Psoas muscle (tissue), 8 donors: ENCODE data around the gene ARHGAP35. TPM values are rescaled to one million over a fixed set of nuclear protein-coding genes. Genes with fewer than 3 reads are reported as not detected.
A peak's percentile ranks its signal among the peaks of the same experiment; 100 is the strongest.

Source experiments
- ATAC-seq, 4 donors: fragments of 200-7000 bp; cut with Tn5 transposase; one replicate each; pipeline ENCODE4 v1.9.1; 2020; ENCODE audit warnings: moderate library complexity in 3 of 4, mild to moderate bottlenecking in 2 of 4
- DNase-seq, 2 donors: peaks; one replicate each; pipeline ENCODE4 v3.0.0-alpha.2; 2020
- H3K27ac ChIP-seq: fragments of 200-600 bp; one replicate; pipeline ENCODE4 v1.8.0; 2022
- H3K27me3 ChIP-seq, 3 donors: fragments of 200-600 bp in 1 of 3; one replicate each; pipeline versions ENCODE4 v1.6.1 to v1.8.0; 2013 to 2022; ENCODE audit warnings: low read length in 2 of 3, mild to moderate bottlenecking in 2 of 3, moderate library complexity in 1 of 3; ENCODE audit not compliant: insufficient read depth in 3 of 3
- H3K36me3 ChIP-seq, 2 donors: fragments of 200-600 bp in 1 of 2; one replicate each; pipeline versions ENCODE4 v1.6.1 to v1.8.0; 2013 to 2022; ENCODE audit warnings: low read depth in 1 of 2, mild to moderate bottlenecking in 1 of 2, moderate library complexity in 1 of 2; ENCODE audit not compliant: insufficient read depth in 1 of 2
- H3K4me1 ChIP-seq: fragments of 200-600 bp; one replicate; pipeline ENCODE4 v1.8.0; 2022
- H3K4me3 ChIP-seq: fragments of 200-600 bp; one replicate; pipeline ENCODE4 v1.8.0; 2022; ENCODE audit warnings: mild to moderate bottlenecking
- H3K9me3 ChIP-seq: fragments of 200-600 bp; one replicate; pipeline ENCODE4 v1.8.0; 2022
- WGBS, 3 donors: extraction: QIAGEN DNeasy Blood & Tissue Kit; methylation state at CpG; one replicate each; pipeline versions ENCODE4 v1.1.6 to v1.1.7; 2013; 5-methylcytosine and 5-hydroxymethylcytosine counted together
- intact Hi-C, 2 donors: fragments of 100-400 bp; cut with DNase I; formaldehyde crosslinking; loops; one replicate each; pipeline versions ENCODE4 v1.11.0 to v1.14.2; 2022
- polyA plus RNA-seq, 3 donors: library from polyadenylated mRNA; stranded (reverse); fragments of 200-250 nt; gene quantifications; one replicate each; pipeline ENCODE4 v1.2.3, GENCODE V29; 2013
- total RNA-seq, 4 donors: library from RNA; stranded (reverse); fragmentation: NEBNext Ultra II Directional in 2 of 4; extraction: Animal tissue kit (Norgen Biotek cat#: 25700) in 2 of 4; gene quantifications; one replicate each; pipeline versions ENCODE4 v1.2.1 to v1.2.4, GENCODE V29; 2021 to 2023
- TF ChIP-seq, protein P1 (sequence below): fragments of 200-600 bp; IDR thresholded peaks from one replicate; pipeline ENCODE4 v1.8.0; 2022; ENCODE audit warnings: antibody characterized with exemption
- donor health status: healthy with polysubstance abuse.
- donor health status: DM: no; HTN: no; CAD: no; lungs with moderate emphysema.
- donor health status: Bipolar disorder and iron deficiency.
- donor health status: healthy.
- donor health status: DM: yes; HTN: yes; CAD: no.
- donor health status: DM: no; HTN: no; CAD: no.
- donor health status: DM: no; HTN: no; CAD: no.
- donor health status: DM: yes; HTN: yes; CAD: no.

Gene ARHGAP35
- total and polyA plus RNA-seq, 7 donors, result 10.0 to 50.6 (median 31.1) TPM

DNA sequence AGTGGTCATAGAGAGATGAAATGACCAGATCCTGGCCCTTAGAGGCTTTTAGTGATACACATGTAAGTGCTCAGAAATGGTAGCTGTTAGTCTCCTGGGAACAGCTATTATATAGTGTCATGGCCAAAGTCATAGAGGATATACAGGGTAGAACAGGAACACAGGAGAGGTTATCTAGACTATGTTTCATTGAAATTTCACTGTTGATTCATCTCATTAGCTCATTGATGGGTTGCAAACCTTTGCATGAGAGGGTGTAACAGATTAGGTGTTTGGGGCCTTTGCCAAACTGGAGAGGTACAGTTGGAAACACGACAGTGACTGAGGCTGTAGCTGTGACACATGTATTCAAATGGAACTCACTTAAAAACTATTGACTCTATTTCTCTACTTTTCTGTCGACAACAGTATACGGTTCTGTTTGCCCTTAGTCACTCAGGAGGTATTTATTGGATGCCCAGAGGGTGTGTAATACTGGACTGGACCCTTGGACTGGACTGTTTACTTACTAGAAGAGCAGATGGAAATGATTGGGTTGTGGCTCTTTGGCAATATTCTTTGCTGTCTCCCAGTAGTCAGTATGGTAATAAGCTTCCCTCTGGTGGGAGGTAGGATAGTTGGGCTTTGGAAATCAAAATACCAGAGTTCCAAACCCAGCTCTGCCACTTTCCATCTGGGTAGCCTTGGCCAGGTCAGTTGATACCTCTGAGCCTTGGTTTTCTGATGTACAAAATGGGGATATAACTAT, 29.8 kb downstream of the ARHGAP35 start:
- TF ChIP-seq, protein P1, sequence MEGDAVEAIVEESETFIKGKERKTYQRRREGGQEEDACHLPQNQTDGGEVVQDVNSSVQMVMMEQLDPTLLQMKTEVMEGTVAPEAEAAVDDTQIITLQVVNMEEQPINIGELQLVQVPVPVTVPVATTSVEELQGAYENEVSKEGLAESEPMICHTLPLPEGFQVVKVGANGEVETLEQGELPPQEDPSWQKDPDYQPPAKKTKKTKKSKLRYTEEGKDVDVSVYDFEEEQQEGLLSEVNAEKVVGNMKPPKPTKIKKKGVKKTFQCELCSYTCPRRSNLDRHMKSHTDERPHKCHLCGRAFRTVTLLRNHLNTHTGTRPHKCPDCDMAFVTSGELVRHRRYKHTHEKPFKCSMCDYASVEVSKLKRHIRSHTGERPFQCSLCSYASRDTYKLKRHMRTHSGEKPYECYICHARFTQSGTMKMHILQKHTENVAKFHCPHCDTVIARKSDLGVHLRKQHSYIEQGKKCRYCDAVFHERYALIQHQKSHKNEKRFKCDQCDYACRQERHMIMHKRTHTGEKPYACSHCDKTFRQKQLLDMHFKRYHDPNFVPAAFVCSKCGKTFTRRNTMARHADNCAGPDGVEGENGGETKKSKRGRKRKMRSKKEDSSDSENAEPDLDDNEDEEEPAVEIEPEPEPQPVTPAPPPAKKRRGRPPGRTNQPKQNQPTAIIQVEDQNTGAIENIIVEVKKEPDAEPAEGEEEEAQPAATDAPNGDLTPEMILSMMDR, result no peak
- no peak for DNase-seq
- Histone ChIP-seq H3K4me1 (peaks cover 33% of the 10 kb centered on the region), H3K36me3 (no peaks in the 10 kb centered on the region), H3K9me3 (no peaks in the 10 kb centered on the region), H3K27me3 (no peaks in the 10 kb centered on the region), H3K27ac (no peak overlapping the region), H3K4me3 (no peak overlapping the region)
- WGBS, 3 donors, result 22 to 51% (median 30%) methylated on average over 3 of the region's 3 CpGs
- peak in 2 of 4 donors; percentile 62 to 63 for ATAC-seq
- intact Hi-C loops, result no loop called here

DNA sequence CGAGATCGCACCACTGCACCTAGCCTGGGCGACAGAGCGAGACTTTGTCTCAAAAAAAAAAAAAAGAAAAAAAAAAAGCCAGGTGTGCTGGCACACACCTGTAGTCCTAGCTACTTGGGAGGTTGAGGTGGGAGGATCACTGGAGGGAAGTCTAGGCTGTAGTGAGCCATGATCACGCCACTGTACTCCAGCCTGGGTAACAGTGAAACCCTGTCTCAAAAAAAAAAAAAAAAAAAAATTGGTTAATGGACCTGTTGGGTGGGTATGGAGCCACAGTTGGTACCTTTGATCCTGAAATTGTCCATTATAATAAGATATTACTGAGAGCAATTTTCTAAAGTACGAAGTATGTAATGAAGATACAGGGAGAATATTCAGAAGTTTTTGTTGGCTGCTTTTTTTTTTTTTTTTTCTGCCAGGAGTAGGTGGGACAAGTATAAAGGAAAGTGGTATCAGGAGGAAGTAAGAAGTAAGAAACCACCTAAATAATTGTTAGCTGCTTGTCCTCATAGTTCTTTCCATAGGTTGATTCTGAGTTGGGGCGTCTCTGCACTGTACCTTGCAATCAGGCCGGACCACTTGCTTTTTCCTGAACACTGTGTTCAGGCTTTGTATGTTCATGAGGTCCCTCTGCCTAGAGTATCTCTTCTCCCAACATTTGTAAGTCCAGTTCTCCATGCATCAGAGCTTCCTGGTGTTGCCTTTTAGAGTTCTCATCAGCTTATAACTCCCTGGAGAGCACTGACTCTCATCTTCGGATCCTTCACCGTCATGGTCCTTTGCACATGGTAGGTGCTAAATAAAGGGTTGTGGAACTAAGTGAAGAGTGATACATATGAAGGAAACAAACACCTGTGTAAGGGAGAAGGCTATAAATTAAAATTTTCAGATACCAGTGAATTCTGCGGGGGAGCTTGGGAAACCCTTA, 31.7 kb downstream of the ARHGAP35 start:
- ATAC-seq, result no peak
- Histone ChIP-seq H3K9me3 (no peaks in the 10 kb centered on the region), H3K36me3 (no peaks in the 10 kb centered on the region), H3K4me1 (peaks cover 36% of the 10 kb centered on the region), H3K27me3 (no peaks in the 10 kb centered on the region), H3K27ac (no peak overlapping the region), H3K4me3 (no peak overlapping the region)
- WGBS, 3 donors, result 86 to 93% (median 91%) methylated on average over 11 of the region's 11 CpGs
- TF ChIP-seq, protein P1, result no peak
- DNase-seq, result no peak
- intact Hi-C loops, result no loop called here

GRCh38 chr19:46896076-46896794, 35.4 kb downstream of the ARHGAP35 start:
- intact Hi-C loops, result no loop called here
- Histone ChIP-seq H3K36me3 (no peaks in the 10 kb centered on the region), H3K9me3 (no peaks in the 10 kb centered on the region), H3K4me1 (peaks cover 35% of the 10 kb centered on the region), H3K4me3 (no peak overlapping the region), H3K27ac (no peak overlapping the region), H3K27me3 (no peaks in the 10 kb centered on the region)
- TF ChIP-seq, protein P1, result no peak
- ATAC-seq (no peak), DNase-seq (no peak)
- 62 to 75% (median 65%) methylated on average over 10 of the region's 10 CpGs for WGBS, 3 donors

DNA sequence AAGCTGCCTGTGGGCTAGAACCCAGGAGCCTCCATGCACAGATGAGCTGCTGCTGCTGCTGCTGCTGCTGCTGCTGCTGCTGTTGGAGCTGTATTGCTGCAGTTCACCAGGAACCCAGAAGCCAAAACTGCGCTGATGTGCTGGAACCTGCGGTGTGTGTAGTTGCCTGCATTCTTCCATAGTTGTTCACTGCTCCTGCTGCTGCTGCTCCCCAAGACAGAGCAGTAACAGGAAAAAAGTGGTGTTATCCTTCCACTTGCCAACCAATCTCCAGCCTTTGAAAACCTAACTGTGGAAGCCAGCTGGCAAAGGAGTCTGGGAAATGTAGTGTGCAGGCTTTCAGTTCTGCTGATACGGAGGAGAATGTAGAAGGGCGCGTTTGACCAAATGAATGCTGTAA, 37.9 kb downstream of the ARHGAP35 start:
- intact Hi-C loops, result no loop called here
- ATAC-seq (peak in 3 of 4 donors; percentile 43 to 59 (median 54)), DNase-seq (no peak)
- Histone ChIP-seq H3K9me3 (no peaks in the 10 kb centered on the region), H3K36me3 (no peaks in the 10 kb centered on the region), H3K27me3 (no peaks in the 10 kb centered on the region), H3K4me3 (peak overlapping the region; percentile 11), H3K4me1 (peaks cover 44% of the 10 kb centered on the region), H3K27ac (no peak overlapping the region)
- 34 to 58% (median 47%) methylated on average over 5 of the region's 5 CpGs for WGBS, 3 donors
- TF ChIP-seq, protein P1, result no peak
